Measurements from ENCODE around the gene CLEC18B.

Gene CLEC18B

DNA sequence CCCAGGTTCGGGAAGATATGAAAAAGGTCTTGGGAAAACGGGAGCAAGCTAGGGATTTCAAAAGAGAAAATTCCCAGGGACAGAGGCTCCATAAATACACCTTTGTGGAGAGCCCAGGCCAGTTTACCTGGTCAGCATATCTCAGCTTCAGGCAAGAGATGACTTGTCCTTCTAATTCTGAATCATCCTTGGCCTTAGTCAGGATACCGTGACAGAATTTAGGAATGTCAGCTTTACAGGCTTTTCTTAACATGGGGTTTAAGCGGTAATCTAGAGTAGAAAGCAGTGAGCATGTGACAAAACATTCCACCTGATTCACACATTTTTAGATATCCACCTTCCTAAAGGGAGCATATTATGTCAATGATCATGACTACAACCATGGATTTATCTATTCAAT is 41.1 kb upstream of the CLEC18B start:
- no peak overlapping the region for H3K27ac ChIP-seq
- TF ChIP-seq, protein P1, sequence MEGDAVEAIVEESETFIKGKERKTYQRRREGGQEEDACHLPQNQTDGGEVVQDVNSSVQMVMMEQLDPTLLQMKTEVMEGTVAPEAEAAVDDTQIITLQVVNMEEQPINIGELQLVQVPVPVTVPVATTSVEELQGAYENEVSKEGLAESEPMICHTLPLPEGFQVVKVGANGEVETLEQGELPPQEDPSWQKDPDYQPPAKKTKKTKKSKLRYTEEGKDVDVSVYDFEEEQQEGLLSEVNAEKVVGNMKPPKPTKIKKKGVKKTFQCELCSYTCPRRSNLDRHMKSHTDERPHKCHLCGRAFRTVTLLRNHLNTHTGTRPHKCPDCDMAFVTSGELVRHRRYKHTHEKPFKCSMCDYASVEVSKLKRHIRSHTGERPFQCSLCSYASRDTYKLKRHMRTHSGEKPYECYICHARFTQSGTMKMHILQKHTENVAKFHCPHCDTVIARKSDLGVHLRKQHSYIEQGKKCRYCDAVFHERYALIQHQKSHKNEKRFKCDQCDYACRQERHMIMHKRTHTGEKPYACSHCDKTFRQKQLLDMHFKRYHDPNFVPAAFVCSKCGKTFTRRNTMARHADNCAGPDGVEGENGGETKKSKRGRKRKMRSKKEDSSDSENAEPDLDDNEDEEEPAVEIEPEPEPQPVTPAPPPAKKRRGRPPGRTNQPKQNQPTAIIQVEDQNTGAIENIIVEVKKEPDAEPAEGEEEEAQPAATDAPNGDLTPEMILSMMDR (conservative IDR thresholded peaks at IDR 0.05) = no peak
- no peak for TF ChIP-seq ZFX (IDR thresholded peaks at IDR 0.05)

DNA sequence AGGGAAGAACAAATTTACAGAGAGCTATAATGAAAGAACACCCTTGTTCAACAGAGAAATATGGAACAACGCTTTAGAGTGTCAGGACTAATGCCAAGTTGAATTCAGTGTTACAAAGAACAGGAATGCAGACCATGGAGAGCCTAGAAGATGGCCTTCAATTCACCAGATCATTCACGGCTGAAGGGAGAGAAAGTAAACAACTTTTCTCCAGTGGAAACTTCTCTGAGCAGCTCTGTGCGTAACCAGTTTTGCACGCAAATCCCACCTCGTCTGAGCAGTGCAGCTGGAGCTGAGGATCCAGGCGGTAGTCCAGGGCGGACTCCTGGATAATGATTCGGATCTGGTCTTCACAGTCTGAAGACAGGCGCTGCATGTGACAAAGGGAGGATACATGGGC is 40.5 kb upstream of the CLEC18B start:
- TF ChIP-seq, protein P1 (conservative IDR thresholded peaks at IDR 0.05) = no peak
- no peak for TF ChIP-seq ZFX (IDR thresholded peaks at IDR 0.05)
- no peak overlapping the region for H3K27ac ChIP-seq

DNA sequence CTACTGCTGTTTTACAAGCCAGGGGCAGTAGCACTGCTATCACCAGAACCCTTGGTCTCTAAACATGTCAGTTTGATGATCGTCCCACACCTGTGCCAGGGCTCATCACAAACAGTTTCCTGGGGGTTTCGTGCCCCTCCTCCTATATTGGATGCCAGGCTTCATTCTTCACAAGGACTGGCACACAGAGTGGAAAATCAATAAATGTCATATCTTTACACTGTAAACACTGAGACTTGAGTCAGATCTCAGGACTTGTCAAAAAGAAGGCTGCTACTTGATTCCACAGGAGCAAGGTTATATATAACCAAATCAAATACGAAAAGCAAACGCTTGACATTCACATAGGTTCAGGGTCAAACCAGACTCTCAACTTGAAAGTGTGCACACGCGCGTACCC is 39.3 kb upstream of the CLEC18B start:
- no peak overlapping the region for H3K27ac ChIP-seq

DNA sequence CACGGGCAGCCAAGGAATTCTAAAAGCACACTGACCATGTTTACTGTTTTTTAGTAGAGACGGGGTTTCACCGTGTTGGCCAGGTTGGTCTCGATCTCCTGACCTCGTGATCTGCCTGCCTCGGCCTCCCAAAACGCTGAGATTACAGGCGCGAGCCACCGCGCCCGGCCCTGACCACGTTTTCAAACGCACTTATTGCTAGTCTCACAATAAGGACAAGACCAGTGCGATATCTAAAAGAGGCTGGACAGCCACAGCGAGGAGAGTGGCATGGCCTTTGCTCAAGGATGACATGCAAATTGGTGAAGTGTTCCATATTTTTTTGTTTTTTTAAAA is 35.0 kb upstream of the CLEC18B start:
- TF ChIP-seq ZFX (IDR thresholded peaks at IDR 0.05) = no peak
- TF ChIP-seq, protein P1 (conservative IDR thresholded peaks at IDR 0.05) = no peak
- no peak overlapping the region for H3K27ac ChIP-seq

More for the DNA sequence above, 39.3 kb upstream of the CLEC18B start:
- TF ChIP-seq, protein P1 (conservative IDR thresholded peaks at IDR 0.05) = no peak
- no peak for TF ChIP-seq ZFX (IDR thresholded peaks at IDR 0.05)

DNA sequence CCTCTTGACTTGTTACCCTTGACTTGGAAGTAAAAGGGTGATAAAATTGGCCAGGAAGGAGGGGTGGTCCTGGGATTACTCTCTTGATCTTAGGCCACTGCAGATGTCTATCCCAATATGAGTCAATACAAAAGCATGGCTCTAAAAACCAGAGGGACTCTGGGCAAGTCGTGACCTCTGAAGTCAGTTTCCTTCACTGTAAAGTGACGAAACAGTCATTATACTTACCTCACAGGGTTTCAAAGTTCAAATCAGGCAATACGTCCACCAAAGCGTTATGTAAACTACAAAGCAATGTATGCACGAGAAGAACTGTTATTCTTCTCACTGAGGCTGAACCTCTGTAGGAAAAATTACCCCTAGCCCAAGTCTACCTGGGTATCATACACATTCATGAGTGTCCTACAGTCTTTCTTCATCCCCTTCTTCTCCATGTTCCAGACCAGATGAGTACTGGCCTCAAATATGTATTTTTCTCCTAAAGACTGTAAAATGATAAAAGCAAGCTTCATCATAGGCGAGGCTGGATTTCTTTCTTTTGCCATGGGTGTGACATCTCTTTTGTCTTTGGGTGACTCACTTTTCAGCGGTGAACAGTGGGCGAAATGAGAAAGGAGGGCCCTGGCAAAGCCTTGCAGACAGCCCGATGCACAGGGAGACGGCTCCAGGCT is 34.5 kb upstream of the CLEC18B start:
- H3K27ac ChIP-seq = no peak overlapping the region
- TF ChIP-seq, protein P1 (conservative IDR thresholded peaks at IDR 0.05) = no peak
- no peak for TF ChIP-seq ZFX (IDR thresholded peaks at IDR 0.05)

DNA sequence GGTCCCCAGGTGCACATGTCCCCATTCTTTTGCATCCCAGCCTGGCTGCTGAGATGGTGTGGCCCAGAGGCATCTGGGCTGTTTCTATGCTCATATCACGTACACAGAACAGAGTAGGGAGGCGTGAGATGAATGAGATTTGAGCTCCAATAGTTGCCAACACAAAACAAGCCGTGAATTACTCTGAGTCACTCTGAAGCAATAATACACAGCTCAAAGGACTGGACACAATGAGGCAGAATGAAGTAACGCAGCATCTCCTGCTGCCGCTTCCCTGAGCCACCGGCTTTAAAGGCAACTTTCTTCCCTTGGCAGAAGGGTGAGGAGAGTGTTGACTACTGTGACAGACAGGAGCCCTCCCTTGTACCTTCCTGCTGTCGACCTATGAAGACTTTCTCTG is 33.9 kb upstream of the CLEC18B start:
- TF ChIP-seq, protein P1 (conservative IDR thresholded peaks at IDR 0.05) = no peak
- no peak for TF ChIP-seq ZFX (IDR thresholded peaks at IDR 0.05)
- no peak overlapping the region for H3K27ac ChIP-seq

DNA sequence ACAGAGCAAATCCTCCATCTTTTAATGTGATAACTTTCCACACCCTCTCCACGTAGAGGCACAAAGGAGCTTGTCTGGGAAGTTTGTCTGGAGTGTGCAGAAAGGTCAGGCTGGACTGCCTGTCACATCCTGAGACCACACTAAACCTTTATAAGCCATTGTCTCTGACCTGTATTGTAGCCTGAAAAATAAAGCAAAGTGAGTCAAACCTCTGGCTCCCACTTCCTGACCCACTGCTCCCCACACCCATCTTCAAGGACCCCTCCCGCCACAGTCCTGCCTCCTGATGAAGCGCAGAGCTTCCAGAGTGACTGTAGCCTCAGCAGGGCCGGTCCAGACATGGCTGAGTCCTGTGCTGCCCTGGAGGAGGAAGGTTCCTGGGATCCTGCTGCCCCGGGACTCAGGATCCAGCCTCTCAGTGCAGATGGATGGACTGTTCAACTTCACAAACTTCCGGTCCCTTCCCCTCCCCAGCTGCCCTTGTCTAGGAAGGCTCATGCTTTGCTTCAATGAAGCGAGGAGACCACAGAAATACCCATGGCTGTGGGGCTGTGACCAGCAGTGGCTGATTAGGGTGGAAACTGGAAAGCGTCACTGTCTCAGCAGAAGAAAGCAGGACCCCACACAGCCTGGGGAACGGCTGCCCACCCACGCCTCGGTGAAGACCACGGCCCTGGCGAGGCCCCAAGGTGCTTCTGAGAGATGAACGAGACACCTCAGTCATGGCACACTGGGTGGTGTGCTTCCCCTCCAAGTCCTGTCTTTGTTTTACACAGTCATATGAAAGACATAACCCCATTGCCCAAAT is 30.9 kb upstream of the CLEC18B start:
- no peak for TF ChIP-seq ZFX (IDR thresholded peaks at IDR 0.05)
- TF ChIP-seq, protein P1 (conservative IDR thresholded peaks at IDR 0.05) = no peak
- H3K27ac ChIP-seq = no peak overlapping the region

Data from C4-2B (cell line).